ENCODE results near the gene KIAA0232.

DNA sequence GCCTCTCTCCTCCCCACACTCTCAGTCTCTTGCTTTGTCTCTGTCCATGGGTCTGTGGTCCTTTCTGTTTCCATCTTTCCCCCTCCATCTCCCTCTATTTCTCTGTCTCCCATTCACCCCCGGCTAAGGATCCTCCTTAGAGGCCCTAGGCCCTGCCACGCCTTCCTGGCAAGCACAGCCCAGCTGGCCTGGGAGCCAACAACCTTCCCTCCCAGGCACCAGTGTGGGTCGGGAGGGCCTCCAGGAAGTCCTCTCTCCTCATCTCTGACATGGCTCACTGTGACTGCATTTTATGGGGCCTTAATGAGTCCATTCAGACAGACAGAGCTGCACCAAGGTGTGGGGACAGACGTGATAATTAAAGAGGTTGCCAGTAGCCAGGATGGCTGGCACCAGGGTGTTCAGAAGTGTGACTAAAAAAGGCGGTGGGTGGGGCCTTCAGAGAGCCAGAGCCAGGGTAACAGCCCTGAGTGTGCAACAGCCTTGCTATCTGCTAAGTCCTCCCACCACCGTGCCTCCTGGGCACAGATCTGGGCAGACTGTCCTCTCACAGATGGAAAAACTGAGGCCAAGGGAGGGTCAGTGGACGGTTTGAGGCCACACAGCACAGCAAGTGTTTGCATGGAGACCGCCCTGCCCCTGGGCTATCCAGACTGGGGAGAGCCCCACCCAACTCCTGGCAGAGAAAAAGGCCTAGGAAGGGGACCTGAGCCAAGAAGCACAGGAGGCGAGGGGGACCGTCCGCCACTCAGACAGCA is 35.1 kb upstream of the KIAA0232 start:
- TF ChIP-seq, protein P1, sequence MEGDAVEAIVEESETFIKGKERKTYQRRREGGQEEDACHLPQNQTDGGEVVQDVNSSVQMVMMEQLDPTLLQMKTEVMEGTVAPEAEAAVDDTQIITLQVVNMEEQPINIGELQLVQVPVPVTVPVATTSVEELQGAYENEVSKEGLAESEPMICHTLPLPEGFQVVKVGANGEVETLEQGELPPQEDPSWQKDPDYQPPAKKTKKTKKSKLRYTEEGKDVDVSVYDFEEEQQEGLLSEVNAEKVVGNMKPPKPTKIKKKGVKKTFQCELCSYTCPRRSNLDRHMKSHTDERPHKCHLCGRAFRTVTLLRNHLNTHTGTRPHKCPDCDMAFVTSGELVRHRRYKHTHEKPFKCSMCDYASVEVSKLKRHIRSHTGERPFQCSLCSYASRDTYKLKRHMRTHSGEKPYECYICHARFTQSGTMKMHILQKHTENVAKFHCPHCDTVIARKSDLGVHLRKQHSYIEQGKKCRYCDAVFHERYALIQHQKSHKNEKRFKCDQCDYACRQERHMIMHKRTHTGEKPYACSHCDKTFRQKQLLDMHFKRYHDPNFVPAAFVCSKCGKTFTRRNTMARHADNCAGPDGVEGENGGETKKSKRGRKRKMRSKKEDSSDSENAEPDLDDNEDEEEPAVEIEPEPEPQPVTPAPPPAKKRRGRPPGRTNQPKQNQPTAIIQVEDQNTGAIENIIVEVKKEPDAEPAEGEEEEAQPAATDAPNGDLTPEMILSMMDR (IDR thresholded peaks at IDR 0.05), result no peak
- no peak for TF ChIP-seq POLR2A (IDR thresholded peaks at IDR 0.05)
